Psoas muscle (tissue), 8 donors: Measurements from ENCODE around the gene SH3PXD2B. TPM values are rescaled to one million over a fixed set of nuclear protein-coding genes. Genes with fewer than 3 reads are reported as not detected.

Source experiments
- ATAC-seq, 4 donors: fragments of 200-7000 bp; cut with Tn5 transposase; one replicate each; pipeline ENCODE4 v1.9.1; 2020; ENCODE audit warnings: moderate library complexity in 3 of 4, mild to moderate bottlenecking in 2 of 4
- DNase-seq, 2 donors: peaks; one replicate each; pipeline ENCODE4 v3.0.0-alpha.2; 2020
- H3K27ac ChIP-seq: fragments of 200-600 bp; one replicate; pipeline ENCODE4 v1.8.0; 2022
- H3K27me3 ChIP-seq, 3 donors: fragments of 200-600 bp in 1 of 3; one replicate each; pipeline versions ENCODE4 v1.6.1 to v1.8.0; 2013 to 2022; ENCODE audit warnings: low read length in 2 of 3, mild to moderate bottlenecking in 2 of 3, moderate library complexity in 1 of 3; ENCODE audit not compliant: insufficient read depth in 3 of 3
- H3K36me3 ChIP-seq, 2 donors: fragments of 200-600 bp in 1 of 2; one replicate each; pipeline versions ENCODE4 v1.6.1 to v1.8.0; 2013 to 2022; ENCODE audit warnings: low read depth in 1 of 2, mild to moderate bottlenecking in 1 of 2, moderate library complexity in 1 of 2; ENCODE audit not compliant: insufficient read depth in 1 of 2
- H3K4me1 ChIP-seq: fragments of 200-600 bp; one replicate; pipeline ENCODE4 v1.8.0; 2022
- H3K4me3 ChIP-seq: fragments of 200-600 bp; one replicate; pipeline ENCODE4 v1.8.0; 2022; ENCODE audit warnings: mild to moderate bottlenecking
- H3K9me3 ChIP-seq: fragments of 200-600 bp; one replicate; pipeline ENCODE4 v1.8.0; 2022
- WGBS, 3 donors: extraction: QIAGEN DNeasy Blood & Tissue Kit; methylation state at CpG; one replicate each; pipeline versions ENCODE4 v1.1.6 to v1.1.7; 2013; 5-methylcytosine and 5-hydroxymethylcytosine counted together
- intact Hi-C, 2 donors: fragments of 100-400 bp; cut with DNase I; formaldehyde crosslinking; loops; one replicate each; pipeline versions ENCODE4 v1.11.0 to v1.14.2; 2022
- polyA plus RNA-seq, 3 donors: library from polyadenylated mRNA; stranded (reverse); fragments of 200-250 nt; gene quantifications; one replicate each; pipeline ENCODE4 v1.2.3, GENCODE V29; 2013
- total RNA-seq, 4 donors: library from RNA; stranded (reverse); fragmentation: NEBNext Ultra II Directional in 2 of 4; extraction: Animal tissue kit (Norgen Biotek cat#: 25700) in 2 of 4; gene quantifications; one replicate each; pipeline versions ENCODE4 v1.2.1 to v1.2.4, GENCODE V29; 2021 to 2023
- TF ChIP-seq, protein P1 (sequence below): fragments of 200-600 bp; IDR thresholded peaks from one replicate; pipeline ENCODE4 v1.8.0; 2022; ENCODE audit warnings: antibody characterized with exemption
- donor health status: healthy with polysubstance abuse.
- donor health status: DM: no; HTN: no; CAD: no; lungs with moderate emphysema.
- donor health status: Bipolar disorder and iron deficiency.
- donor health status: healthy.
- donor health status: DM: yes; HTN: yes; CAD: no.
- donor health status: DM: no; HTN: no; CAD: no.
- donor health status: DM: no; HTN: no; CAD: no.
- donor health status: DM: yes; HTN: yes; CAD: no.

The SH3PXD2B gene
- total and polyA plus RNA-seq, 7 donors: 0.58 to 5.3 (median 2.5) TPM

GRCh38 chr5:172377856-172378255 is 76.5 kb downstream of the SH3PXD2B start:
- intact Hi-C loops: no loop called here
- no peak for DNase-seq
- WGBS, 3 donors: 77 to 94% (median 77%) methylated on average over 4 of the region's 4 CpGs

GRCh38 chr5:172377438-172377837 is 76.9 kb downstream of the SH3PXD2B start:
- DNase-seq (no peak), ATAC-seq (no peak)
- intact Hi-C loops: no loop called here
- Histone ChIP-seq H3K36me3 (peaks cover 0 to 3% of the 10 kb centered on the region in 2 donors), H3K4me1 (no peaks in the 10 kb centered on the region), H3K27ac (no peak overlapping the region), H3K4me3 (no peak overlapping the region), H3K9me3 (no peaks in the 10 kb centered on the region), H3K27me3 (no peaks in the 10 kb centered on the region)
- WGBS, 3 donors: 91 to 97% (median 95%) methylated on average over 3 of the region's 3 CpGs
- TF ChIP-seq, protein P1, sequence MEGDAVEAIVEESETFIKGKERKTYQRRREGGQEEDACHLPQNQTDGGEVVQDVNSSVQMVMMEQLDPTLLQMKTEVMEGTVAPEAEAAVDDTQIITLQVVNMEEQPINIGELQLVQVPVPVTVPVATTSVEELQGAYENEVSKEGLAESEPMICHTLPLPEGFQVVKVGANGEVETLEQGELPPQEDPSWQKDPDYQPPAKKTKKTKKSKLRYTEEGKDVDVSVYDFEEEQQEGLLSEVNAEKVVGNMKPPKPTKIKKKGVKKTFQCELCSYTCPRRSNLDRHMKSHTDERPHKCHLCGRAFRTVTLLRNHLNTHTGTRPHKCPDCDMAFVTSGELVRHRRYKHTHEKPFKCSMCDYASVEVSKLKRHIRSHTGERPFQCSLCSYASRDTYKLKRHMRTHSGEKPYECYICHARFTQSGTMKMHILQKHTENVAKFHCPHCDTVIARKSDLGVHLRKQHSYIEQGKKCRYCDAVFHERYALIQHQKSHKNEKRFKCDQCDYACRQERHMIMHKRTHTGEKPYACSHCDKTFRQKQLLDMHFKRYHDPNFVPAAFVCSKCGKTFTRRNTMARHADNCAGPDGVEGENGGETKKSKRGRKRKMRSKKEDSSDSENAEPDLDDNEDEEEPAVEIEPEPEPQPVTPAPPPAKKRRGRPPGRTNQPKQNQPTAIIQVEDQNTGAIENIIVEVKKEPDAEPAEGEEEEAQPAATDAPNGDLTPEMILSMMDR: no peak

More at GRCh38 chr5:172377856-172378255, 76.5 kb downstream of the SH3PXD2B start:
- Histone ChIP-seq H3K4me1 (no peaks in the 10 kb centered on the region), H3K27me3 (no peaks in the 10 kb centered on the region), H3K4me3 (no peak overlapping the region), H3K27ac (no peak overlapping the region), H3K9me3 (no peaks in the 10 kb centered on the region), H3K36me3 (peaks cover 0 to 3% of the 10 kb centered on the region in 2 donors)
- TF ChIP-seq, protein P1: no peak
- ATAC-seq: no peak

DNA sequence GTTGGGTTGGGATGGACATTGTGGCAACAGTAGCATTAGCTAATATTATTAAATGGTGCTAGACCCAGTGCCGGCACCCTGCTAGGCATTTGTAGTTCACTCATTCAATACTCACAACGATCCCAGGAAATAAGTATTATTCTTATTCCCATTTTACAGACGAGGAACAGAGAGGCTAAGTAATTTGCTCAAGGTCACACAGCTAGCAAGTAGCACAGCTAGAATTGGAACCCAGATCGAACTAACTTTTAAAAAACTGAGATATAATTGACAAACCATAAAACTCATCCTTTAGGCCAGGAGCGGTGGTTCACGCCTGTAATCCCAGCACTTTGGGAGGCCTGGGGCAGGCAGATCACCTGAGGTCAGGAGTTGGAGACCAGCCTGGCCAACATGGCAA is 79.5 kb downstream of the SH3PXD2B start:
- DNase-seq: no peak
- H3K4me1 ChIP-seq: no peaks in the 10 kb centered on the region
- H3K4me3 ChIP-seq: no peak overlapping the region
- H3K36me3 ChIP-seq: peaks cover 0 to 3% of the 10 kb centered on the region in 2 donors
- 95 to 97% (median 95%) methylated on average over 6 of the region's 6 CpGs for WGBS, 3 donors
- intact Hi-C loops: no loop called here
- H3K9me3 ChIP-seq: peaks cover 7% of the 10 kb centered on the region
- H3K27ac ChIP-seq: no peak overlapping the region
- TF ChIP-seq, protein P1: no peak
- H3K27me3 ChIP-seq: no peaks in the 10 kb centered on the region
- ATAC-seq: no peak

GRCh38 chr5:172373680-172374079 is 80.6 kb downstream of the SH3PXD2B start:
- intact Hi-C loops: no loop called here
- TF ChIP-seq, protein P1: no peak

DNA sequence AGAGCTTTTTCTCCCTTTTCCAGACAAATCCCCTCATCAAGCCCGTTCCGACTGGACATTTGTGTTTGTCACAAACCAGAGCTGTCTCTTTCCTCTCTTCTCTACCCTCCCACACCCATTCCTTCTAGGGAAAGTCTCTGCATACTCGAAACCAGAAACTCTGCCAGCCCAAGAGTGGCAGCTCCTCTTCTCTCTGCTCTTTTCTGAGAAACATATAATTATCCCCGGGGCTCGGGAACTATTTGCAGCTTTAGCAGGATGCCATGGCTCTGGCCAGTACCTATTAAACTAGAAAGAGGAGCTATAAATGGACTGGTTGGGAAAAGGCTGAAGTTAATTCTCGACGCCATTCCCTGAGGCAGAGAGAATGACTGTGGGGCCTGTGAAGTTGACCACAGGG is 82.6 kb downstream of the SH3PXD2B start:
- Histone ChIP-seq H3K36me3 (peaks cover 0 to 3% of the 10 kb centered on the region in 2 donors), H3K27me3 (no peaks in the 10 kb centered on the region), H3K27ac (no peak overlapping the region), H3K4me1 (no peaks in the 10 kb centered on the region), H3K9me3 (peaks cover 7% of the 10 kb centered on the region), H3K4me3 (no peak overlapping the region)
- TF ChIP-seq, protein P1: no peak
- WGBS, 3 donors: 79 to 91% (median 91%) methylated on average over 7 of the region's 7 CpGs
- ATAC-seq (no peak), DNase-seq (no peak)
- intact Hi-C loops: no loop called here

More at GRCh38 chr5:172373680-172374079, 80.6 kb downstream of the SH3PXD2B start:
- H3K36me3 ChIP-seq: peaks cover 0 to 3% of the 10 kb centered on the region in 2 donors
- H3K27me3 ChIP-seq: no peaks in the 10 kb centered on the region
- H3K4me3 ChIP-seq: no peak overlapping the region
- H3K27ac ChIP-seq: no peak overlapping the region
- no peaks in the 10 kb centered on the region for H3K4me1 ChIP-seq
- DNase-seq (no peak), ATAC-seq (no peak)
- H3K9me3 ChIP-seq: peaks cover 7% of the 10 kb centered on the region
- 94 to 97% (median 96%) methylated on average over 6 of the region's 6 CpGs for WGBS, 3 donors
